ENCODE measurements around the gene RGS18. TPM values are rescaled to one million over a fixed set of nuclear protein-coding genes. Genes with fewer than 3 reads are reported as not detected.

The RGS18 gene
- polyA plus RNA-seq, 2 of the 4 experiments (the other 2 are of a cell fraction) = not detected

DNA sequence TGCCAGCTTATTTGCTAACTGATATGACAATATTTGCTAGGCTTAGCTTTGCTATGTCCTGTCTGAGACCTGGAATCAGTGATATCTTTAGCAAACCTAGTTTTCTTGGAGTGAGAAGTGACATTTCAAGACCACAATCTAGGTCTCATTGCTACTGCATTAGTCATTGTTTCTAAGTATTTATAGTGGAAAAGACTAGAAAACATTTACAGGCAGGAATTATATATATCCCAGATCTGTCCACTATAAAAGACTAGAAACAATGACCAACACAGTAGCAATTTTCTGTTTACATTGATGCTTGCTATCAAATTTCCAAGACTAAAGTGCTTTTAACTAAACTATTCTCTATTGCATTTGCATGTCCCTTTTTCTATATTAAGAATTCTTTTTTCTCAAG, 5.0 kb upstream of the RGS18 start:
- no peaks in the 10 kb centered on the region for H3K4me1 ChIP-seq
- H3K4me3 ChIP-seq = no peak overlapping the region
- no peaks in the 10 kb centered on the region for H3K9me3 ChIP-seq
- ChIA-PET POLR2A (no interaction called here), CTCF (no interaction called here)
- TF ChIP-seq CHD2 (IDR thresholded peaks at IDR 0.05; ENCODE audit: low read length, partially characterized antibody) = no peak
- TF ChIP-seq GATA3 (IDR thresholded peaks at IDR 0.05; ENCODE audit: borderline replicate concordance) = no peak
- no peak for TF ChIP-seq JUNB (IDR thresholded peaks at IDR 0.05)
- H3K27ac ChIP-seq = no peak overlapping the region
- ATAC-seq (no peak), FAIRE-seq (no peak), DNase-seq (ENCODE audit: low read depth in 1 of 2, low spot score in 1 of 2) (no peak)
- no peak overlapping the region for H3K4me2 ChIP-seq

- no peak for ATAC-seq
- FAIRE-seq = no peak
- no peak overlapping the region for H3K4me3 ChIP-seq
- H3K9me3 ChIP-seq = no peaks in the 10 kb centered on the region
- POLR2A ChIA-PET = no interaction called here
- no peak overlapping the region for H3K27ac ChIP-seq
- DNase-seq (ENCODE audit: low read depth in 1 of 2, low spot score in 1 of 2) = no peak
- no peaks in the 10 kb centered on the region for H3K4me1 ChIP-seq
- no peak overlapping the region for H3K4me2 ChIP-seq
- TF ChIP-seq EHMT2 (IDR thresholded peaks at IDR 0.05; ENCODE audit: low read depth) (no peak), SREBF2 (IDR thresholded peaks at IDR 0.05) (no peak), MAZ (IDR thresholded peaks at IDR 0.05; ENCODE audit: borderline replicate concordance, low read depth, low read length) (no peak), BHLHE40 (IDR thresholded peaks at IDR 0.05; ENCODE audit: low read depth, low read length) (no peak), GATA3 (IDR thresholded peaks at IDR 0.05; ENCODE audit: borderline replicate concordance) (no peak), POLR2A (IDR thresholded peaks at IDR 0.05; ENCODE audit: low read length) (no peak), NPAS2 (CRISPR knock-in tag; IDR thresholded peaks at IDR 0.05; ENCODE audit: borderline replicate concordance) (no peak), FOXS1 (CRISPR knock-in tag; IDR thresholded peaks at IDR 0.05) (no peak), HOXB13 (CRISPR knock-in tag; IDR thresholded peaks at IDR 0.05; ENCODE audit: low read depth) (no peak), ZNF302 (CRISPR knock-in tag; IDR thresholded peaks at IDR 0.05) (no peak), EP300 (IDR thresholded peaks at IDR 0.05) (no peak), CHD2 (IDR thresholded peaks at IDR 0.05; ENCODE audit: low read length, partially characterized antibody) (no peak), RARB (CRISPR knock-in tag; IDR thresholded peaks at IDR 0.05) (no peak), RFX5 (IDR thresholded peaks at IDR 0.05) (no peak), CEBPB (IDR thresholded peaks at IDR 0.05) (no peak), JUN (IDR thresholded peaks at IDR 0.05) (no peak), FOSB (CRISPR knock-in tag; IDR thresholded peaks at IDR 0.05) (no peak)
- TF ChIP-seq, protein P1, sequence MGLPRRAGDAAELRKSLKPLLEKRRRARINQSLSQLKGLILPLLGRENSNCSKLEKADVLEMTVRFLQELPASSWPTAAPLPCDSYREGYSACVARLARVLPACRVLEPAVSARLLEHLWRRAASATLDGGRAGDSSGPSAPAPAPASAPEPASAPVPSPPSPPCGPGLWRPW (IDR thresholded peaks at IDR 0.05) = no peak
- TF ChIP-seq, protein P2, sequence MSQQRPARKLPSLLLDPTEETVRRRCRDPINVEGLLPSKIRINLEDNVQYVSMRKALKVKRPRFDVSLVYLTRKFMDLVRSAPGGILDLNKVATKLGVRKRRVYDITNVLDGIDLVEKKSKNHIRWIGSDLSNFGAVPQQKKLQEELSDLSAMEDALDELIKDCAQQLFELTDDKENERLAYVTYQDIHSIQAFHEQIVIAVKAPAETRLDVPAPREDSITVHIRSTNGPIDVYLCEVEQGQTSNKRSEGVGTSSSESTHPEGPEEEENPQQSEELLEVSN (IDR thresholded peaks at IDR 0.05; ENCODE audit: borderline replicate concordance, low read depth) = no peak
- CTCF ChIA-PET = interaction anchor here (0.6 kb wide), 1 partner anchor 97 kb away, joined by 3 read pairs; no protein-coding TSS in a partner anchor
Measured at GRCh38 chr1:192157067-192157466, 1.2 kb upstream of the RGS18 start.

- Histone ChIP-seq H3K4me3 (no peak overlapping the region), H3K4me2 (no peak overlapping the region), H3K4me1 (no peaks in the 10 kb centered on the region), H3K27ac (no peak overlapping the region), H3K9me3 (no peaks in the 10 kb centered on the region)
- ChIA-PET POLR2A (no interaction called here), CTCF (no interaction called here)
- no peak for FAIRE-seq
- no peak for ATAC-seq
- WGBS (ENCODE audit: missing lambda C conversion rate) = 61% methylated on average over 4 of the region's 4 CpGs
- no peak for TF ChIP-seq NFE2L2 (conservative IDR thresholded peaks at IDR 0.05; ENCODE audit: low read length)
- no peak for TF ChIP-seq JUNB (IDR thresholded peaks at IDR 0.05)
- no peak for TF ChIP-seq CTCF (IDR thresholded peaks at IDR 0.05)
- no peak for TF ChIP-seq CHD4 (IDR thresholded peaks at IDR 0.05; ENCODE audit: borderline replicate concordance)
- no peak for TF ChIP-seq HEYL (CRISPR knock-in tag; IDR thresholded peaks at IDR 0.05)
- no peak for TF ChIP-seq MAZ (IDR thresholded peaks at IDR 0.05; ENCODE audit: borderline replicate concordance, low read depth, low read length)
- no peak for TF ChIP-seq ZC3H11A (IDR thresholded peaks at IDR 0.05)
- TF ChIP-seq, protein P3, sequence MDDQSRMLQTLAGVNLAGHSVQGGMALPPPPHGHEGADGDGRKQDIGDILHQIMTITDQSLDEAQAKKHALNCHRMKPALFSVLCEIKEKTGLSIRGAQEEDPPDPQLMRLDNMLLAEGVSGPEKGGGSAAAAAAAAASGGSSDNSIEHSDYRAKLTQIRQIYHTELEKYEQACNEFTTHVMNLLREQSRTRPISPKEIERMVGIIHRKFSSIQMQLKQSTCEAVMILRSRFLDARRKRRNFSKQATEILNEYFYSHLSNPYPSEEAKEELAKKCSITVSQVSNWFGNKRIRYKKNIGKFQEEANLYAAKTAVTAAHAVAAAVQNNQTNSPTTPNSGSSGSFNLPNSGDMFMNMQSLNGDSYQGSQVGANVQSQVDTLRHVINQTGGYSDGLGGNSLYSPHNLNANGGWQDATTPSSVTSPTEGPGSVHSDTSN (IDR thresholded peaks at IDR 0.05) = no peak
- TF ChIP-seq RARB (CRISPR knock-in tag; IDR thresholded peaks at IDR 0.05) = no peak
- TF ChIP-seq, protein P4, sequence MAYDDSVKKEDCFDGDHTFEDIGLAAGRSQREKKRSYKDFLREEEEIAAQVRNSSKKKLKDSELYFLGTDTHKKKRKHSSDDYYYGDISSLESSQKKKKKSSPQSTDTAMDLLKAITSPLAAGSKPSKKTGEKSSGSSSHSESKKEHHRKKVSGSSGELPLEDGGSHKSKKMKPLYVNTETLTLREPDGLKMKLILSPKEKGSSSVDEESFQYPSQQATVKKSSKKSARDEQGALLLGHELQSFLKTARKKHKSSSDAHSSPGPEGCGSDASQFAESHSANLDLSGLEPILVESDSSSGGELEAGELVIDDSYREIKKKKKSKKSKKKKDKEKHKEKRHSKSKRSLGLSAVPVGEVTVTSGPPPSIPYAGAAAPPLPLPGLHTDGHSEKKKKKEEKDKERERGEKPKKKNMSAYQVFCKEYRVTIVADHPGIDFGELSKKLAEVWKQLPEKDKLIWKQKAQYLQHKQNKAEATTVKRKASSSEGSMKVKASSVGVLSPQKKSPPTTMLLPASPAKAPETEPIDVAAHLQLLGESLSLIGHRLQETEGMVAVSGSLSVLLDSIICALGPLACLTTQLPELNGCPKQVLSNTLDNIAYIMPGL (CRISPR knock-in tag; IDR thresholded peaks at IDR 0.05; ENCODE audit: borderline replicate concordance) = no peak
- TF ChIP-seq CHD2 (IDR thresholded peaks at IDR 0.05; ENCODE audit: low read length, partially characterized antibody) = no peak
- no peak for DNase-seq (ENCODE audit: low read depth in 1 of 2, low spot score in 1 of 2)
Measured at GRCh38 chr1:192159014-192159413, 752 bp downstream of the RGS18 start.
